ENCODE results near the gene ZFAND3. TPM values are rescaled to one million over a fixed set of nuclear protein-coding genes. Genes with fewer than 3 reads are reported as not detected.

The ZFAND3 gene
- total RNA-seq, 1 donor from 2014 or later: 131 TPM

DNA sequence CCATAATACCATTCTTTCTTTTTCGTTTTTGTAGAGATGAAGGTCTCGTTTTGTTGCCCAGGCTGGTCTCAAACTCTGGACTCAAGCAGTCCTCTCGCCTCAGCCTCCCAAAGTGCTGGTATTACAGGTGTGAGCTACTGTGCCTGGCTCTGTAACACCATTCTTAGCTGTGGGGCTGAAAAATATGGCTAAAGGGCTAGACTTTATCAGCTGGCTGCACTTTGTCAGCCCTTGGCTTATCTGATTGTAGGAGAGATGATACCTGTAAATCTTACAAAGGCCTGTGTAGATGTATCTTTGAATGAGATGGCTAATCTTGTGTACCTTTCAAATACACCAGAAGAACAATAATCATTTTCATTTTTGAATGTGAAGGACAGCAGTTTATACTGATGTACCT, 55.2 kb downstream of the ZFAND3 start:
- FAIRE-seq: no peak
- peaks cover 99% of the 10 kb centered on the region for H3K79me2 ChIP-seq (ENCODE audit: insufficient read depth, low read length)
- no peaks in the 10 kb centered on the region for H3K27me3 Mint-ChIP-seq (ENCODE audit: low read depth, unreplicated experiment)
- H3K4me1 ChIP-seq (ENCODE audit: insufficient read depth, low read length): peaks cover 6% of the 10 kb centered on the region
- H3K4me1 Mint-ChIP-seq (ENCODE audit: low read depth, unreplicated experiment): peaks cover 25% of the 10 kb centered on the region
- no peak for TF ChIP-seq EZH2 (IDR thresholded peaks at IDR 0.05; ENCODE audit: insufficient read depth, low read length)
- TF ChIP-seq, protein P1, sequence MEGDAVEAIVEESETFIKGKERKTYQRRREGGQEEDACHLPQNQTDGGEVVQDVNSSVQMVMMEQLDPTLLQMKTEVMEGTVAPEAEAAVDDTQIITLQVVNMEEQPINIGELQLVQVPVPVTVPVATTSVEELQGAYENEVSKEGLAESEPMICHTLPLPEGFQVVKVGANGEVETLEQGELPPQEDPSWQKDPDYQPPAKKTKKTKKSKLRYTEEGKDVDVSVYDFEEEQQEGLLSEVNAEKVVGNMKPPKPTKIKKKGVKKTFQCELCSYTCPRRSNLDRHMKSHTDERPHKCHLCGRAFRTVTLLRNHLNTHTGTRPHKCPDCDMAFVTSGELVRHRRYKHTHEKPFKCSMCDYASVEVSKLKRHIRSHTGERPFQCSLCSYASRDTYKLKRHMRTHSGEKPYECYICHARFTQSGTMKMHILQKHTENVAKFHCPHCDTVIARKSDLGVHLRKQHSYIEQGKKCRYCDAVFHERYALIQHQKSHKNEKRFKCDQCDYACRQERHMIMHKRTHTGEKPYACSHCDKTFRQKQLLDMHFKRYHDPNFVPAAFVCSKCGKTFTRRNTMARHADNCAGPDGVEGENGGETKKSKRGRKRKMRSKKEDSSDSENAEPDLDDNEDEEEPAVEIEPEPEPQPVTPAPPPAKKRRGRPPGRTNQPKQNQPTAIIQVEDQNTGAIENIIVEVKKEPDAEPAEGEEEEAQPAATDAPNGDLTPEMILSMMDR (IDR thresholded peaks at IDR 0.05; ENCODE audit: insufficient read depth, low read depth, low read length): no peak
- H3K9me3 Mint-ChIP-seq (ENCODE audit: unreplicated experiment): no peaks in the 10 kb centered on the region
- H3K9me3 ChIP-seq (ENCODE audit: insufficient read depth, low read depth, low read length): no peaks in the 10 kb centered on the region
- no peak overlapping the region for H3K4me3 ChIP-seq (ENCODE audit: insufficient read depth, low read depth, low read length)
- no peak overlapping the region for H3K9ac ChIP-seq (ENCODE audit: low read length)
- no peak overlapping the region for H2AFZ ChIP-seq (ENCODE audit: low read depth, low read length)
- no peak overlapping the region for H3K27ac ChIP-seq (ENCODE audit: low read depth, low read length)
- H3K36me3 Mint-ChIP-seq (ENCODE audit: low read depth, unreplicated experiment): peaks cover 9% of the 10 kb centered on the region
- H3K27me3 ChIP-seq (ENCODE audit: insufficient read depth, low read length): no peaks in the 10 kb centered on the region
- H3K36me3 ChIP-seq (ENCODE audit: insufficient read depth, low read length): no peaks in the 10 kb centered on the region
- no peak overlapping the region for H3K4me2 ChIP-seq (ENCODE audit: low read length)
- no peak for DNase-seq (ENCODE audit: low read depth)
- peaks cover 96% of the 10 kb centered on the region for H4K20me1 ChIP-seq (ENCODE audit: insufficient read depth, low read length)
- no peak overlapping the region for H3K27ac Mint-ChIP-seq (ENCODE audit: unreplicated experiment)
- no peak overlapping the region for H3K4me3 Mint-ChIP-seq (ENCODE audit: unreplicated experiment)

DNA sequence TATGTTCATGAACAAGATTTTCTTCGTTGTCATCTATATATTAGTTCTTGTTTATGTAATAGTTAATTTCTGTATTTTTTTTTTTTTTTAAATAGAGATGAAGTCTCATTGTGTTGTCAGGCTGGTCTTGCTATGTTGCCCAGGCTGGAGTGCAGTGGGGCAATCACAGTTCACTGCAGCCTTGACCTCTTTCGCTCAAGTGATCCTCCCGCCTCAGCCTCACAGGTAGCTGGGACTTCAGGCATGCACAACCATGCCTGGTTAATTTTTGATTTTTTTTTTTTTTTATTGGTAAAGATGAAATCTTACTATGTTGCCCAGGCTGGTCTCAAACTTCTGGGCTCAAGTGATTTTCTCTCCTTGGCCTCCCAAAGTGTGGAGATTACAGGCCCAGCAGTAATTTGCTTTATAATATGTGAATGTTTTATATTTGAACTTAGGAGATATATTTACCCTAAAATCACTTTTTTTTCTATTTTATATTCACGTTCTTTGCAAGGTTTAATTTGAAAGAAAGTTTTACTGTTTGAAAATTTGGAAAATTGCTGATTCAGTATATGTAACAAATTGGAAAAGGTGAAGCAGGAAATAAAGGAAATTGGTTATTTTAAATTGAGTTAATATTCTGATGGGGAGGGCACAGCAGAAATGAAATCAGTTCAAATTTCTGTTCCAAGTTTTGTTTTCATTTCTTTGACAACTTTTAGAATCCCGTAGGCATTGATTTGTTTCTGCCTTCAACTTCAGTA, 56.2 kb downstream of the ZFAND3 start:
- Mint-ChIP-seq H3K4me1 (ENCODE audit: low read depth, unreplicated experiment) (peaks cover 28% of the 10 kb centered on the region), H3K36me3 (ENCODE audit: low read depth, unreplicated experiment) (peaks cover 11% of the 10 kb centered on the region), H3K27me3 (ENCODE audit: low read depth, unreplicated experiment) (no peaks in the 10 kb centered on the region), H3K27ac (ENCODE audit: unreplicated experiment) (no peak overlapping the region), H3K9me3 (ENCODE audit: unreplicated experiment) (no peaks in the 10 kb centered on the region), H3K4me3 (ENCODE audit: unreplicated experiment) (no peak overlapping the region)
- FAIRE-seq (no peak), DNase-seq (ENCODE audit: low read depth) (no peak)
- H3K9ac ChIP-seq (ENCODE audit: low read length): no peak overlapping the region
- H3K27ac ChIP-seq (ENCODE audit: low read depth, low read length): no peak overlapping the region
- H3K4me3 ChIP-seq (ENCODE audit: insufficient read depth, low read depth, low read length): no peak overlapping the region
- TF ChIP-seq EZH2 (IDR thresholded peaks at IDR 0.05; ENCODE audit: insufficient read depth, low read length): no peak
- TF ChIP-seq, protein P1 (IDR thresholded peaks at IDR 0.05; ENCODE audit: insufficient read depth, low read depth, low read length): no peak
- no peaks in the 10 kb centered on the region for H3K27me3 ChIP-seq (ENCODE audit: insufficient read depth, low read length)
- no peak overlapping the region for H2AFZ ChIP-seq (ENCODE audit: low read depth, low read length)
- H3K79me2 ChIP-seq (ENCODE audit: insufficient read depth, low read length): peaks cover 99% of the 10 kb centered on the region
- no peaks in the 10 kb centered on the region for H3K36me3 ChIP-seq (ENCODE audit: insufficient read depth, low read length)
- H4K20me1 ChIP-seq (ENCODE audit: insufficient read depth, low read length): peaks cover 97% of the 10 kb centered on the region
- no peak overlapping the region for H3K4me2 ChIP-seq (ENCODE audit: low read length)
- no peaks in the 10 kb centered on the region for H3K9me3 ChIP-seq (ENCODE audit: insufficient read depth, low read depth, low read length)
- peaks cover 6% of the 10 kb centered on the region for H3K4me1 ChIP-seq (ENCODE audit: insufficient read depth, low read length)

DNA sequence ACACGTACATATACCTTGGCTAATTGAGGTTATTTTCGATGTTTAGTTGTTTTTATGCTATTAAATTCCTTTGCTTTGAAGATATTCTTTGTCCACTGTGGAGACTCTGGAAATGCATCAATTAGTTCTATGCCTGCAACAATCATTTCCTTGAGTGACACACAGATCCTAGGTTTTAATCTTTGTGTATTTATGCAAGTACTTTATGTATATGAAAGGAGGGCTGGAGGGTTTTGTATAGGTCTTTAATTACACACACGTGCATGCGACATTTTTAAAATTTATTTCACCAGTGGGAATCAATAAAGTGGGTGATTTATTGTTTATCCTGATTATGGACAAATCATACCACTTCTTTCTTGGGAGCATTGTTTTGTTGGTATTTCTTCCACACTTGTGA, 57.3 kb downstream of the ZFAND3 start:
- no peaks in the 10 kb centered on the region for H3K36me3 ChIP-seq (ENCODE audit: insufficient read depth, low read length)
- H3K9me3 ChIP-seq (ENCODE audit: insufficient read depth, low read depth, low read length): no peaks in the 10 kb centered on the region
- Mint-ChIP-seq H3K27ac (ENCODE audit: unreplicated experiment) (no peak overlapping the region), H3K4me3 (ENCODE audit: unreplicated experiment) (no peak overlapping the region), H3K9me3 (ENCODE audit: unreplicated experiment) (no peaks in the 10 kb centered on the region), H3K27me3 (ENCODE audit: low read depth, unreplicated experiment) (no peaks in the 10 kb centered on the region), H3K36me3 (ENCODE audit: low read depth, unreplicated experiment) (peaks cover 11% of the 10 kb centered on the region), H3K4me1 (ENCODE audit: low read depth, unreplicated experiment) (peaks cover 29% of the 10 kb centered on the region)
- H3K4me2 ChIP-seq (ENCODE audit: low read length): no peak overlapping the region
- peaks cover 96% of the 10 kb centered on the region for H4K20me1 ChIP-seq (ENCODE audit: insufficient read depth, low read length)
- H3K4me3 ChIP-seq (ENCODE audit: insufficient read depth, low read depth, low read length): no peak overlapping the region
- TF ChIP-seq, protein P1 (IDR thresholded peaks at IDR 0.05; ENCODE audit: insufficient read depth, low read depth, low read length): no peak
- no peak for TF ChIP-seq EZH2 (IDR thresholded peaks at IDR 0.05; ENCODE audit: insufficient read depth, low read length)
- peaks cover 97% of the 10 kb centered on the region for H3K79me2 ChIP-seq (ENCODE audit: insufficient read depth, low read length)
- no peaks in the 10 kb centered on the region for H3K27me3 ChIP-seq (ENCODE audit: insufficient read depth, low read length)
- H3K4me1 ChIP-seq (ENCODE audit: insufficient read depth, low read length): peaks cover 9% of the 10 kb centered on the region
- DNase-seq (ENCODE audit: low read depth) (no peak), FAIRE-seq (no peak)
- no peak overlapping the region for H3K9ac ChIP-seq (ENCODE audit: low read length)
- H2AFZ ChIP-seq (ENCODE audit: low read depth, low read length): no peak overlapping the region
- no peak overlapping the region for H3K27ac ChIP-seq (ENCODE audit: low read depth, low read length)

Measured in astrocyte (in vitro differentiated cells and primary cell).